Fibroblast of mammary gland (primary cell): ENCODE data around the gene SCIMP.
"Not testable (repeated sequence)": the region's sequence is repeated elsewhere in the genome, so short reads cannot be mapped to it uniquely, and the experiment has no call there.

Experiments used
- DNase-seq: peaks from one replicate; pipeline ENCODE4 v3.0.0-alpha.2; 2010; ENCODE audit warnings: low read depth
- H3K4me3 ChIP-seq: 2 replicates; pipeline ENCODE4 v1.5.1; 2011; ENCODE audit warnings: low read depth, mild to moderate bottlenecking, low read length, moderate library complexity; ENCODE audit not compliant: control insufficient read depth
- TF ChIP-seq, protein P1 (sequence below): conservative IDR thresholded peaks from 2 replicates; pipeline ENCODE4 v1.5.1; 2011; ENCODE audit warnings: low read depth, low read length, inconsistent platforms; ENCODE audit not compliant: control insufficient read depth, insufficient read depth

Gene SCIMP

DNA sequence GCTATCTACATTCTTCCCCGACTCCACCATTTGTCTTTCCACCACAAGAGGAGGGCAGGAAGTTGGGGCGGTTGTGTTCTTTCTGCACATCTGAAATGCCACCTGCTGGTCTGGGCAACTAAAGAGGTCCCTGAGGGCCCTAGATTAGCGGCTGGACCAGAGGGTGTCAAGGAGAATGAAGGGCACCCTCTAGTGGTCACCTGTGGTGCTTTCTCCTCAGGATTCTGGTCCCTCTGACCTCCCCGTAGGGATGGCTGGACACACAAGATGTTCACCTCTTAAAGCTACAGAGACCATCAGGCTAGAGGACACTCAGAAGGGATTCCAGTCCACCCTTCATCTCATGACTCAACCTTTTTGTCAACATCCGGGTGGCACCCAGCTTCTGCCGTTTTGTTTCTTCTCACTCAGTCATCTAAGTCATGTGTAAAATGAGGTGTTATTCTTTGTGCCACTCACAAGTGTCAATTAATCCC lies 2.9 kb upstream of the SCIMP start:
- H3K4me3 ChIP-seq = no peak overlapping the region
- TF ChIP-seq, protein P1, sequence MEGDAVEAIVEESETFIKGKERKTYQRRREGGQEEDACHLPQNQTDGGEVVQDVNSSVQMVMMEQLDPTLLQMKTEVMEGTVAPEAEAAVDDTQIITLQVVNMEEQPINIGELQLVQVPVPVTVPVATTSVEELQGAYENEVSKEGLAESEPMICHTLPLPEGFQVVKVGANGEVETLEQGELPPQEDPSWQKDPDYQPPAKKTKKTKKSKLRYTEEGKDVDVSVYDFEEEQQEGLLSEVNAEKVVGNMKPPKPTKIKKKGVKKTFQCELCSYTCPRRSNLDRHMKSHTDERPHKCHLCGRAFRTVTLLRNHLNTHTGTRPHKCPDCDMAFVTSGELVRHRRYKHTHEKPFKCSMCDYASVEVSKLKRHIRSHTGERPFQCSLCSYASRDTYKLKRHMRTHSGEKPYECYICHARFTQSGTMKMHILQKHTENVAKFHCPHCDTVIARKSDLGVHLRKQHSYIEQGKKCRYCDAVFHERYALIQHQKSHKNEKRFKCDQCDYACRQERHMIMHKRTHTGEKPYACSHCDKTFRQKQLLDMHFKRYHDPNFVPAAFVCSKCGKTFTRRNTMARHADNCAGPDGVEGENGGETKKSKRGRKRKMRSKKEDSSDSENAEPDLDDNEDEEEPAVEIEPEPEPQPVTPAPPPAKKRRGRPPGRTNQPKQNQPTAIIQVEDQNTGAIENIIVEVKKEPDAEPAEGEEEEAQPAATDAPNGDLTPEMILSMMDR = peak; percentile 77
- DNase-seq = peak; percentile 75

GRCh38 chr17:5236938-5237540 lies 2.4 kb upstream of the SCIMP start:
- no peak for DNase-seq
- no peak overlapping the region for H3K4me3 ChIP-seq
- TF ChIP-seq, protein P1 = no peak

DNA sequence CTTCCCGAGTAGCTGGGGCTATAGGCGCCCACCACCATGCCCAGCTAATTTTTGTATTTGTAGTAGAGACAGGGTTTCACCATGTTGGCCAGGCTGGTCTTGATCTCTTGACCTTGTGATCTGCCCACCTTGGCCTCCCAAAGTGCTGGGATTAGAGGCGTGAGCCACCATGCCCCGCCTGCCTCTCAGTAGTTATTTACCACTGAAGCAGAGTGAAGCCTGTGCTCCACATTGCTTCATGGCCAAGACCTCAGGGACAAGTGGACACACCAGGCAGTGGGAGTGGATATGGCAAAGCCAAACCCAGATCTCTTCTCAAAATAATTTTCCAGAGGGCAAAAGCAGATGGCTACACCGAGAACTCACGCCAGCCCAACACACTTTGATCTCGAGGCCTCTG lies 1.2 kb downstream of the SCIMP start:
- not testable (repeated sequence) for DNase-seq, H3K4me3 ChIP-seq

DNA sequence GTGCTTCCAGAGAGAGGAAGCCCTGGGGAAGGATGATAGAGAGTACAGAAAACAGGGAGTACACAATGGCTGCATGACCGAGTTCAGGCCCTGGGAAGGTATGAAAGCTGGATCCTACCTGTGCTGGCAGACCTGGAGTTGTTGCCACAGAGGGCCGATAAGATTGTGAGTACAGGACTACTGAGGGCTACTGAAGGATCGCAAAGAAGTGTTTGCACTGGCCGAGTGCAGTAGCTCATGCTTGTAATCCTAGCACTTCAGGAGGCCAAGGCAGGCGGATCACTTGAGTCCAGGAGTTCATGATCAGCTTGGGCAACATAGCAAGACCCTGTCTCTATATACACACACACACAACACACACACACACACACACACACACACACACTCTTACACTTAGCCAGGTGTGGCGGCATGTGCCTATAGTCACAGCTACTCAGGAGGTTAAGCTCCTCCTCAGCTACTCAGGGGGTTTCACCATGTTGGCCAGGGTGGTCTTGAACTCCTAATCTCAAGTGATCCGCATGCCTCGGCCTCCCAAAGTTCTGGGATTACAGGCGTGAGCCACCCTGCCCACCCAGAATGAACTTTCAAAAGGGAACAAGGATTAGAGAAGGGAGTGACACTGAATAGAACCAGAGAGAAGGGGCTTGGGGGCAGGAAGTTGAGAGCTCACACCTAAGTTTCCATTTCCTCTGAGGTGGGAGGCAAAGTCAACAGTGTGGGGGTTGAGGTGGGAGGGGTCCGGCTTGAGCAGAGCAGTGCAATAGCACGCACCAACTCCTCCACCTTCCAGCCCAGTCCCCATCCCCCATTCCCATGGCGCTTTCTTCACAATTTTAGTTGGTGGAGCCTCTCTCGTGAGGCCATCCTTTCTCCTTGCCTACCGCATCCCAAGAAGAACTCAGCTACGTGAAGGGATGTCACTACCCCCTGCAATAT lies 7.5 kb downstream of the SCIMP start:
- DNase-seq = no peak
- H3K4me3 ChIP-seq = no peak overlapping the region
- TF ChIP-seq, protein P1 = no peak

GRCh38 chr17:5225668-5226457 lies 8.8 kb downstream of the SCIMP start:
- DNase-seq = no peak
- TF ChIP-seq, protein P1 = no peak
- H3K4me3 ChIP-seq = no peak overlapping the region

DNA sequence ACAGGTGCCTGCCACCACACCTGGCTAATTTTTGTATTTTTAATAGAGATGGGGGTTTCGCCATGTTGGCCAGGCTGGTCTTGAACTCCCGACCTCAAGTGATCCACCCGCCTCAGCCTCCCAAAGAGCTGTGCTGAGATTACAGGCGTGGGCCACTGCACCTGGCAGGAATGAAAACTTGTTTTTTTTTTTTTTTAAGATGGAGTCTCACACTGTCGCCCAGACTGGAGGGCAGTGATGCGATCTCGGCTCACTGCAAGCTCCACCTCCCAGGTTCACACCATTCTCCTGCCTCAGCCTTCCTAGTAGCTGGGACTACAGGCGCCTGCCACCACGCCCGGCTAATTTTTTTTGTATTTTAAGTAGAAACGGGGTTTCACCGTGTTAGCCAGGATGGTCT lies 12.7 kb downstream of the SCIMP start:
- DNase-seq, H3K4me3 ChIP-seq: not testable (repeated sequence)

GRCh38 chr17:5220074-5220473 lies 14.6 kb downstream of the SCIMP start:
- DNase-seq = no peak
- no peak overlapping the region for H3K4me3 ChIP-seq
- TF ChIP-seq, protein P1 = no peak
